Measurements from ENCODE around the gene RFTN1. TPM values are rescaled to one million over a fixed set of nuclear protein-coding genes. Genes with fewer than 3 reads are reported as not detected.

Gene RFTN1
- total and polyA plus RNA-seq, 10 of the 15 experiments (the other 5 are each of a cell fraction or from before 2014, with no cell fraction given) = 20.6 to 213 (median 147) TPM

DNA sequence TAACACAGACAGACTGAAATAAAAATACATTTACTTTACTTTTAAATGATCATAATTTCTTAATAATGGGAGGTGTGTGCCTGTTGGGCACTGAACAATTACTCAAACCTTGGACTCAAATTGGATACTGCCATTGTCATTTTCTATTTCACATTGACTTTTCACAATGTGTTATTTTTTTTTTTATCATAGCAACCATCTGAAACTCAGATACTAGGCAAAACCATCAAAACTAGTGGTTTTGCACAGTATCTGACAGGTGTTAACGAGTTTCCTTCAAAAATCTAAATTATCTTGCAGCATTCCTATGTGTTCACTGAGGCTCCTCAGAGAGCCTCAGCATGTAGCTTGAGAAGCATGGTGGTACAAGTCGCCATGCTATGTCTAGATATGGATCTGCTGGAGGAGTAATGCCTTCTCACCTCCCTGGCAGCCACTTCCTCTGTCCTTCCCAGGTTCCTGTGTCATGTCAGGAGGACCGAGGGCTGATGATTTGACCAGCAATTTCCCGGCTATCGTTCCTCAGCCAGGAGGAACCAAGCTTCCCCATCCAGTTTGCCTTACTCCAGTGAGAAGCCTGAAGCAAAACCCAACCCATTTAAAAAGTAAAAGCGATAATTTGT, 29.9 kb upstream of the RFTN1 start:
- ChIA-PET CTCF (interaction anchor here (1.0 kb wide), 1 partner anchor 253 kb away, joined by 3 read pairs; no protein-coding TSS in a partner anchor), SMC1A (ENCODE audit: uncharacterized antibody, unreplicated experiment) (interaction anchor here (0.6 to 6.0 kb wide), 8 partner anchors 14 to 279 kb away, joined by 3 to 36 read pairs (median 4); partner anchors contain the start of genes DPH3 and OXNAD1), POLR2A (no interaction called here), RAD21 (ENCODE audit: unreplicated experiment) (interaction anchor here (1.2 kb wide), 1 partner anchor 27 kb away, joined by 6 read pairs; no protein-coding TSS in a partner anchor)
- Histone ChIP-seq H3K9me3 (replicated peaks; ENCODE audit: control insufficient read depth, insufficient read depth, low read length) (peaks cover 3% of the 10 kb centered on the region; the same call in 2 of the 3 replicates), H3K79me2 (ENCODE audit: control insufficient read depth, insufficient read depth, low read length) (no peaks in the 10 kb centered on the region), H3K4me3 (no peak overlapping the region), H4K20me1 (ENCODE audit: control insufficient read depth, insufficient read depth) (no peaks in the 10 kb centered on the region), H3K27me3 (replicated peaks in 1 of 2; ENCODE audit: control insufficient read depth in 2 of 2, insufficient read depth in 2 of 2, low read length in 1 of 2) (no peaks in the 10 kb centered on the region), H3K4me2 (ENCODE audit: control insufficient read depth, insufficient read depth) (no peak overlapping the region), H3K27ac (ENCODE audit: control insufficient read depth, insufficient read depth) (no peak overlapping the region), H3K9ac (ENCODE audit: control insufficient read depth, insufficient read depth, low read length) (no peak overlapping the region), H3K36me3 (ENCODE audit: control insufficient read depth in 2 of 2, insufficient read depth in 2 of 2, low read length in 1 of 2) (no peaks in the 10 kb centered on the region), H2AFZ (ENCODE audit: control insufficient read depth, low read depth, low read length) (no peak overlapping the region), H3K4me1 (ENCODE audit: control insufficient read depth, insufficient read depth, low read length) (0 out of 2 replicates have a peak, but pooled peaks cover under 1% of the 10 kb centered on the region)
- in situ Hi-C loops (cut with MboI) = no loop called here
- no TSS peak for BruUV-seq (replicated peaks)
- ATAC-seq (peak; percentile 24; the same call in 2 of the 3 replicates), FAIRE-seq (no peak), DNase-seq (ENCODE audit: low read depth, low spot score) (no peak)
- WGBS (ENCODE audit: insufficient coverage, insufficient replicate concordance, low lambda C conversion rate, missing lambda C conversion rate) = 72% methylated on average over 6 of the region's 6 CpGs
- intact Hi-C loops (cut with micrococcal nuclease; ENCODE audit: unreplicated experiment) = no loop called here
- no peak for TF ChIP-seq KDM1A (IDR thresholded peaks at IDR 0.05; ENCODE audit: borderline replicate concordance)
- TF ChIP-seq, protein P1, sequence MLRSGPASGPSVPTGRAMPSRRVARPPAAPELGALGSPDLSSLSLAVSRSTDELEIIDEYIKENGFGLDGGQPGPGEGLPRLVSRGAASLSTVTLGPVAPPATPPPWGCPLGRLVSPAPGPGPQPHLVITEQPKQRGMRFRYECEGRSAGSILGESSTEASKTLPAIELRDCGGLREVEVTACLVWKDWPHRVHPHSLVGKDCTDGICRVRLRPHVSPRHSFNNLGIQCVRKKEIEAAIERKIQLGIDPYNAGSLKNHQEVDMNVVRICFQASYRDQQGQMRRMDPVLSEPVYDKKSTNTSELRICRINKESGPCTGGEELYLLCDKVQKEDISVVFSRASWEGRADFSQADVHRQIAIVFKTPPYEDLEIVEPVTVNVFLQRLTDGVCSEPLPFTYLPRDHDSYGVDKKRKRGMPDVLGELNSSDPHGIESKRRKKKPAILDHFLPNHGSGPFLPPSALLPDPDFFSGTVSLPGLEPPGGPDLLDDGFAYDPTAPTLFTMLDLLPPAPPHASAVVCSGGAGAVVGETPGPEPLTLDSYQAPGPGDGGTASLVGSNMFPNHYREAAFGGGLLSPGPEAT (IDR thresholded peaks at IDR 0.05; ENCODE audit: low read depth) = 0 out of 2 replicates have a peak, but pooled peaks have one; percentile 19
- TF ChIP-seq IKZF1 (conservative IDR thresholded peaks at IDR 0.05) = peak; percentile 28; the same call in 1 of the 2 replicates
- peak; percentile 53; the same call in 1 of the 2 replicates for TF ChIP-seq MTA2 (IDR thresholded peaks at IDR 0.05; ENCODE audit: low read depth)
- 0 out of 2 replicates have a peak, but pooled peaks have one; percentile 4 for TF ChIP-seq SPI1 (IDR thresholded peaks at IDR 0.05; ENCODE audit: borderline replicate concordance, insufficient read depth, low read depth, low read length)
